LNCaP clone FGC (cell line): ENCODE data around the gene PPM1D.
A peak's percentile ranks its signal among the peaks of the same experiment; 100 is the strongest.
"Not testable (repeated sequence)": the region's sequence is repeated elsewhere in the genome, so short reads cannot be mapped to it uniquely, and the experiment has no call there.

ENCODE experiments used
- DNase-seq: peaks from one replicate; pipeline ENCODE4 v3.0.0-alpha.2; 2011; ENCODE audit warnings: low read depth
- H3K4me3 ChIP-seq: 2 replicates; pipeline ENCODE4 v1.5.1; 2011; ENCODE audit warnings: mild to moderate bottlenecking, low read depth, low read length, control low read depth
- TF ChIP-seq, protein P1 (sequence below): IDR thresholded peaks from 2 replicates; pipeline ENCODE4 v1.5.1; 2012; ENCODE audit warnings: mild to moderate bottlenecking; ENCODE audit not compliant: control insufficient read depth, insufficient read depth; ENCODE audit errors: extremely low read depth

PPM1D gene

DNA sequence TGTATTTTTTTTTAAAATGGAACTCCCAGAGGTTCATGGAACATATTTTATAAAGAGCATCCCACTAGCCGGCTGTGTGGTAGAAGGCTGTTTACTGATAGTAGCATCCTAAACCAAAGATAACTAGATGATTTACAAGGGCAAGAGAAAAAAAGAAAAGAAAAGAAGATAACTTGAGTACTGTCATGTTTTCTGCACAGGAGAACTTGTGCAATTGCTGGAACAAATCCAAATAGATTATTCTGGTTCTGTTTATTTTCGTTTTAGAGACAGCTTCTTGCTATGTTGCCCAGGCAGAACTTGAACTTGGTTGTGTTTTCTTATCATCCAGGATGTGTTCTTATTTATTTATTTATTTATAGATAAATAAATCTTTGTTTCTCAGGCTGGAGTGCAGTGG lies 20.9 kb upstream of the PPM1D start:
- TF ChIP-seq, protein P1, sequence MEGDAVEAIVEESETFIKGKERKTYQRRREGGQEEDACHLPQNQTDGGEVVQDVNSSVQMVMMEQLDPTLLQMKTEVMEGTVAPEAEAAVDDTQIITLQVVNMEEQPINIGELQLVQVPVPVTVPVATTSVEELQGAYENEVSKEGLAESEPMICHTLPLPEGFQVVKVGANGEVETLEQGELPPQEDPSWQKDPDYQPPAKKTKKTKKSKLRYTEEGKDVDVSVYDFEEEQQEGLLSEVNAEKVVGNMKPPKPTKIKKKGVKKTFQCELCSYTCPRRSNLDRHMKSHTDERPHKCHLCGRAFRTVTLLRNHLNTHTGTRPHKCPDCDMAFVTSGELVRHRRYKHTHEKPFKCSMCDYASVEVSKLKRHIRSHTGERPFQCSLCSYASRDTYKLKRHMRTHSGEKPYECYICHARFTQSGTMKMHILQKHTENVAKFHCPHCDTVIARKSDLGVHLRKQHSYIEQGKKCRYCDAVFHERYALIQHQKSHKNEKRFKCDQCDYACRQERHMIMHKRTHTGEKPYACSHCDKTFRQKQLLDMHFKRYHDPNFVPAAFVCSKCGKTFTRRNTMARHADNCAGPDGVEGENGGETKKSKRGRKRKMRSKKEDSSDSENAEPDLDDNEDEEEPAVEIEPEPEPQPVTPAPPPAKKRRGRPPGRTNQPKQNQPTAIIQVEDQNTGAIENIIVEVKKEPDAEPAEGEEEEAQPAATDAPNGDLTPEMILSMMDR: no peak
- no peak for DNase-seq
- no peak overlapping the region for H3K4me3 ChIP-seq

DNA sequence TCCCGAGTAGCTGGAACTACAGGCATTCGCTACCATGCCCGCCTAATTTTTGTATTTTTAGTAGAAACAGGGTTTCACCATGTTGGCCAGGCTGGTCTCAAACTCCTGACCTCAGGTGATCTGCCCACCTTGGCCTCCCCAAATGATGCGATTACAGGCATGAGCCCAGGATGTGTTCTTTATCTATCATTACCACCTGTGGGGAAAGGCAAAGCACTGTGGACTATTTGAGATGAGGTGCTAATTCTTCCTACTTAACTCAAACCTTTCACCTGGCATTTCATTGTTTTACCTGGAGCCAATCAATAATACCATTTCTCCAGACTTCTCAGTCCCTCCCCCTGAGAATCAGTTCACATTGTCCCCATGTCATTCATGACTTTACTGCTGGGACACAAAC lies 20.4 kb upstream of the PPM1D start:
- TF ChIP-seq, protein P1: no peak
- DNase-seq: no peak
- no peak overlapping the region for H3K4me3 ChIP-seq

DNA sequence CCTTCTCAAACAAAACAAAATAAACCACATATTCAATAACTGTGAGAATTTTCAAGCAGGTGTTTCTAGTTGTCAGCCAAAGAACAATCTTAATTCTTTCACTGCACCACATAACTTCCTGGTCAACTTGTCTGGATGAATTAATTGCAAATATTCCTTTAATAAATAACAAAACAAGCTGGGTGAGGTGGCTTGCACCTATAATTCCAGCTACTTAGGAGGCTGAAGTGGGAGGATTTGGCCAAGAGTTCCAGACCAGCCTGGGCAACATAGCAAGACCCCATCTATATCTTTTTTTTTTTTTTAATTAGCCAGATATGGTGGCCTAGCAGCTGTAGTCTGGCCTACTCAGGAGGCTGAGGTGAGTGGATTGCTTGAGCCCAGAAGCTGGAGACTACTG lies 17.0 kb upstream of the PPM1D start:
- no peak overlapping the region for H3K4me3 ChIP-seq
- TF ChIP-seq, protein P1: no peak
- DNase-seq: no peak

DNA sequence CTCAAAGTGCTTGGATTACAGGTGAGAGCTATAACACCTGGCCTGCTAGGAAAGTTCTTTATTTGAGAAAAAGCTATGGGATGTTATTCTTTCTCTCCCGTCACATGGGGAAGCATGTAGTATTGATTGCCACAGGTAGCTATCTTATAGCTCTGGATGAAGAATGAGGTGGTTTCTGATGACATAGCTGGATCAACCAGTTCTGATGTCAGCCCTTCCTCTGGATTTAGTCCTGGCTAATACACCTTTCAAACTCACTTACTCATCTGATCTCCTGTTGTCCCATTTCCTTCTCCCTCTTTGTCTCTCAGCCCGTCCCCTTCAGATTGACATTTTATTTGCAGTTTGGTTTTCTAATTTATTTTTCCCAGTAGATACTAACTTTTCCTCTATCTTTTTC lies 14.1 kb upstream of the PPM1D start:
- TF ChIP-seq, protein P1: no peak
- DNase-seq: no peak
- no peak overlapping the region for H3K4me3 ChIP-seq

DNA sequence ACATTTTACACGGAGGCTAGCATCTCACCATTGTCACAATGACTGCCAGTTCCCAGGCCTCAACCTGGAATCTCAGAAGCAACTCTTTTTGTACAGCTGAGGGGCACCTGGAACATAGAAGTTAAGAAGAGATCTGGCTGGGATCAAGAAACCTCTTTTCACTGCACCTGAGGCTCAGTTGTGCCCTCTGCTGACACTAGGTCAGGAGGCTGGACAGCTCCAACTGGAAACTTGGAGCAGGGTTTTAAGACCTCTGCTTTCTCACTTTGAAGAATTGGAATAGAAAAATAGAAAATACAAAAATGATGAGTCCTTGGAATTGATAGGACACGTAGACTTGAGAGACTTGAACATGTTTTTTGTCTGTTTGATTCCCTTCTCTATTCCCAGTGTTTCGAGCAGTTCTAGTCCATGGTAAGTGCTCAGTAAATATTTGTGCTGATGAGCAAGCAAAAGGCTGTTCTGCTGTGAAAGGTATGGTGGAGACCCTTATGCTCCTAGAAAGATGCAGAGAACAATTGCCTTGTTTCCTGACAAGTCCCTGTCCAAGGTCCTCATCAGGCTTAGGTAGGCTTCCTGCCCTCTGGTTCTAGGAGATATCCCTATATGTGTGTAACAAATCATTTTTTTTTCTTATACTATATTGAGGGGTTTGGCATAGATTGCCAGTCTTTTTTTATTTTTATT lies 13.6 kb upstream of the PPM1D start:
- TF ChIP-seq, protein P1: peak; percentile 47

DNA sequence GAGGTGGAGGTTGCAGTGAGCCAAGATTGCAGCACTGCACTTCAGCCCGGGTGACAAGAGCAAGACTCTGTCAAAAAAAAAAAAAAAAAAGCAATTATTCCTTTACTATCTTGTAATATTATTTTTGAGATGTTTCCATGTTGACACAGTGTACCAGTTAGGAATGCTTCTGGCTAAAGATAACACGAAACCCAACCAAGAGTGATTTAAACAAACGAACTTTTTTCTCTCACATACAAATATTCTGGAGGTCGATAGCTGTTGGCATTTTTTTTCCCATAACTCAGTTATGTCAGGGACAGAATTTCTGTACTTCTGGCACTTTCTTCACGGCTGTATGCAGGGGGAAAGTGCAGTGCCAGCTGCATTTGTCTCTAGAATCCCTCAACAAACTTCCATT lies 9.9 kb upstream of the PPM1D start:
- no peak overlapping the region for H3K4me3 ChIP-seq
- TF ChIP-seq, protein P1: no peak
- DNase-seq: no peak

More for the DNA sequence above, 13.6 kb upstream of the PPM1D start:
- no peak for DNase-seq
- H3K4me3 ChIP-seq: no peak overlapping the region

DNA sequence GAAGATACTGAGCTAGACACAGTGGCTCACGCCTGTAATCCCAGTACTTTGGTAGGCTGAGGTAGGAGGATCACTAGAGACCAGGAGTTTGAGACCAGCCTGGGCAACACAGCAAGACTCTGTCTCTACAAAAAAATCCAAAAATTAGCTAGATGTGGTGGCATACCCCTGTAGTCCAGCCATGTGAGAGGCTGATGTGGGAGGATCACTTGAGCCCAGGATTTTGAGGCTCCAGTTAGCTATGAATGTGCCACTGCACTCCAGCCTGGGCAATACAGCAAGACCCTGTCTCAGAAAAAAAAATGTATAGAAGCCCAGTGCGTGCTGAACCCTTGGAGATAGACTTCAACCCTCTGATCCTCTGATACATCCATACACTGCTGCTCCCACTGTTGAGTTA lies 7.2 kb upstream of the PPM1D start:
- TF ChIP-seq, protein P1: no peak

DNA sequence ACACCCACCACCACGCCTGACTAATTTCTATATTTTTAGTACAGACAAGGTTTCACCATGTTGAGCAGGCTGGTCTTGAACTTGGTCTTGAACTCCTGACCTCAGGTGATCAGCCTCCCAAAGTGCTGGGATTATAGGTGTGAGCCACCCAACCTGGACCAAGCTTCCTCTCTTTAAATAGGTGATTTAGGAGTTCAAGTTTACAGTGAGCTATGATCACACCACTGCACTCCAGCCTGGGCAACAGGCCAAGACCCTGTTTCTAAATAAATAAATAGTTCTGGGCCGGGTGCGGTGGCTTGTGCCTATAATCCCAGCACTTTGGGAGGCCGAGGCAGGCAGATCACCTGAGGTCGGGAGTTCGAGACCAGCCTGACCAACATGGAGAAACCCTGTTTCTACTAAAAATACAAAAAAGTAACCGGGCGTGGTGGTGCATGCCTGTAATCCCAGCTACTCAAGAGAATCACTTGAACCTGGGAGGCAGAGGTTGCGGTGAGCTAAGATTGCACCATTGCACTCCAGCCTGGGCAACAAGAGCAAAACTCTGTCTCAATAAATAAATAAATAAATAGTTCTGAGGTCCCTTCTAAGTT lies 6.5 kb upstream of the PPM1D start:
- H3K4me3 ChIP-seq: not testable (repeated sequence)

More for the DNA sequence above, 7.2 kb upstream of the PPM1D start:
- no peak overlapping the region for H3K4me3 ChIP-seq
- DNase-seq: no peak

DNA sequence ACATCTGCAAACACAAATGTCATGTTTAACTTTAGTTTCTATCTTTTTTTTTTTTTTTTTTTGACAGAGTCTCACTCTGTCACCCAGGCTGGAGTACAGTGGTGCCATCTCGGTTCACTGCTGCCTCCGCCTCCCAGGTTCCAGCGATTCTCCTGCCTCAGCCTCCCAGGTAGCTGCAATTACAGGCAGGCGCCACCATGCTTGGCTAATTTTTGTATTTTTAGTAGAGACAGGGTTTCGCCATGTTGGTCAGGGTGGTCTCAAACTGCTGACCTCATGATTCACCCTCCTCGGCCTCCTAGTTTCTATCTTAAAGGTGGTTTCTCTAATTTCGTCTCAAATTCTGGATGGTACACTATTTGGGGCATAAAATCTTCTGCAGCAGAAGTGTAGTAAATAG lies 5.8 kb upstream of the PPM1D start:
- DNase-seq, H3K4me3 ChIP-seq: not testable (repeated sequence)

More for the DNA sequence above, 6.5 kb upstream of the PPM1D start:
- not testable (repeated sequence) for DNase-seq
